Neural crest cell (in vitro differentiated cells): ENCODE measurements around the gene MDFI. TPM values are rescaled to one million over a fixed set of nuclear protein-coding genes. Genes with fewer than 3 reads are reported as not detected.

Experiments
- DNase-seq: peaks from one replicate; pipeline ENCODE4 v3.0.0; 2021; ENCODE audit warnings: low read depth, mixed read lengths, low spot score
- H3K27ac Mint-ChIP-seq: one replicate; pipeline ENCODE4 v1.8.0; 2021; ENCODE audit warnings: mild to moderate bottlenecking, mixed read lengths; ENCODE audit not compliant: unreplicated experiment
- H3K27me3 Mint-ChIP-seq: 2 replicates; pipeline ENCODE4 v1.8.0; 2021; ENCODE audit warnings: low read depth, mild to moderate bottlenecking, mixed read lengths
- H3K36me3 Mint-ChIP-seq: 2 replicates; pipeline ENCODE4 v1.8.0; 2021; ENCODE audit warnings: low read depth, mild to moderate bottlenecking, mixed read lengths
- H3K4me1 Mint-ChIP-seq: 2 replicates; pipeline ENCODE4 v1.8.0; 2021; ENCODE audit warnings: mixed read lengths
- H3K4me3 Mint-ChIP-seq: one replicate; pipeline ENCODE4 v1.8.0; 2021; ENCODE audit warnings: mild to moderate bottlenecking, mixed read lengths
- H3K9me3 Mint-ChIP-seq: 2 replicates; pipeline ENCODE4 v1.8.0; 2021; ENCODE audit warnings: mixed read lengths
- total RNA-seq: library from RNA; stranded (reverse); gene quantifications from 2 replicates; pipeline ENCODE4 v1.2.1, GENCODE V29; 2021
- TF ChIP-seq, protein P1 (sequence below): fragments of 200-600 bp; sonication (generic); conservative IDR thresholded peaks from 2 replicates; pipeline ENCODE4 v1.5.0; 2021; ENCODE audit warnings: antibody characterized with exemption, mild to moderate bottlenecking

The MDFI gene
- total RNA-seq, 1 donor from 2014 or later: 65.8 TPM

GRCh38 chr6:41639809-41640371, 1.6 kb downstream of the MDFI start:
- Mint-ChIP-seq H3K27me3 (peaks cover 41% of the 10 kb centered on the region), H3K4me3 (peak overlapping the region; percentile 91)
- no peak for DNase-seq

GRCh38 chr6:41640426-41640825, 2.2 kb downstream of the MDFI start:
- TF ChIP-seq, protein P1, sequence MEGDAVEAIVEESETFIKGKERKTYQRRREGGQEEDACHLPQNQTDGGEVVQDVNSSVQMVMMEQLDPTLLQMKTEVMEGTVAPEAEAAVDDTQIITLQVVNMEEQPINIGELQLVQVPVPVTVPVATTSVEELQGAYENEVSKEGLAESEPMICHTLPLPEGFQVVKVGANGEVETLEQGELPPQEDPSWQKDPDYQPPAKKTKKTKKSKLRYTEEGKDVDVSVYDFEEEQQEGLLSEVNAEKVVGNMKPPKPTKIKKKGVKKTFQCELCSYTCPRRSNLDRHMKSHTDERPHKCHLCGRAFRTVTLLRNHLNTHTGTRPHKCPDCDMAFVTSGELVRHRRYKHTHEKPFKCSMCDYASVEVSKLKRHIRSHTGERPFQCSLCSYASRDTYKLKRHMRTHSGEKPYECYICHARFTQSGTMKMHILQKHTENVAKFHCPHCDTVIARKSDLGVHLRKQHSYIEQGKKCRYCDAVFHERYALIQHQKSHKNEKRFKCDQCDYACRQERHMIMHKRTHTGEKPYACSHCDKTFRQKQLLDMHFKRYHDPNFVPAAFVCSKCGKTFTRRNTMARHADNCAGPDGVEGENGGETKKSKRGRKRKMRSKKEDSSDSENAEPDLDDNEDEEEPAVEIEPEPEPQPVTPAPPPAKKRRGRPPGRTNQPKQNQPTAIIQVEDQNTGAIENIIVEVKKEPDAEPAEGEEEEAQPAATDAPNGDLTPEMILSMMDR: no peak
- peak overlapping the region; percentile 91 for H3K4me3 Mint-ChIP-seq
- no peaks in the 10 kb centered on the region for H3K36me3 Mint-ChIP-seq
- no peaks in the 10 kb centered on the region for H3K9me3 Mint-ChIP-seq
- peak overlapping the region; percentile 50 for H3K27ac Mint-ChIP-seq
- peaks cover 59% of the 10 kb centered on the region for H3K4me1 Mint-ChIP-seq
- DNase-seq: no peak
- peaks cover 37% of the 10 kb centered on the region for H3K27me3 Mint-ChIP-seq

More at GRCh38 chr6:41639809-41640371, 1.6 kb downstream of the MDFI start:
- Mint-ChIP-seq H3K4me1 (peaks cover 59% of the 10 kb centered on the region), H3K36me3 (no peaks in the 10 kb centered on the region), H3K9me3 (no peaks in the 10 kb centered on the region), H3K27ac (peak overlapping the region; percentile 50)
- TF ChIP-seq, protein P1: no peak

DNA sequence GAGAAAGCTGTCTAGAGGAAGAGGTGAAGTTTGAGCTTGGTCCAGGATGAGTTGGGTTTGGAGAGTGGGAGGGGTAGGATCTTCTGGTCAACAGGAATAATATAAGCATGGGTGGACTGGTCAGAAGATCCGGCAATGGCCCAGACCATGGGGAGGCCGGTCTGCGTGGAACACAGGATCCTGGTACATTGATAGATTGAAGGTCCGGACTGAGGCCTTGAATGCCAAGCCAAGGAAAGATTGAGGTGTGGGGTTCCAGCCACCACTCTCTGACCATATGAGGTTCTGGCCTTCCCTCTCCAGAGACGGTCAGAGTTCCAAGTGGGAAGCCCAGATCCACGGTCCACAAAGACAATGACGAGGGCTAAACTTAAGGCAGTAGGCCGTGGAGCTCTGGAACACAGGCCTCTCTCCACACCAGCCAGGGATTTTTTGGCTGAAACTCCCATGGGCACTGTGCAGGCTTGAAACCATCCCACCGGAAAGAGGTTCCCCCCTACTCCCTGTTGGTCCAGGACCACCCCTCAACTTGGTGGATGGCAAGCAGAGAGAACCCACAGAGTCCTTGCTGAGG, 3.2 kb downstream of the MDFI start:
- no peak for DNase-seq
- H3K27me3 Mint-ChIP-seq: peaks cover 31% of the 10 kb centered on the region
- H3K4me3 Mint-ChIP-seq: peak overlapping the region; percentile 68
- no peaks in the 10 kb centered on the region for H3K9me3 Mint-ChIP-seq
- TF ChIP-seq, protein P1: no peak
- H3K27ac Mint-ChIP-seq: no peak overlapping the region
- peaks cover 64% of the 10 kb centered on the region for H3K4me1 Mint-ChIP-seq
- H3K36me3 Mint-ChIP-seq: no peaks in the 10 kb centered on the region

- no peaks in the 10 kb centered on the region for H3K9me3 Mint-ChIP-seq
- no peaks in the 10 kb centered on the region for H3K36me3 Mint-ChIP-seq
- DNase-seq: no peak
- H3K4me3 Mint-ChIP-seq: peak overlapping the region; percentile 85
- H3K4me1 Mint-ChIP-seq: peaks cover 64% of the 10 kb centered on the region
- H3K27ac Mint-ChIP-seq: no peak overlapping the region
- H3K27me3 Mint-ChIP-seq: peaks cover 25% of the 10 kb centered on the region
- TF ChIP-seq, protein P1: no peak
These were observed 4.1 kb downstream of the MDFI start for GRCh38 chr6:41642090-41642959.

DNA sequence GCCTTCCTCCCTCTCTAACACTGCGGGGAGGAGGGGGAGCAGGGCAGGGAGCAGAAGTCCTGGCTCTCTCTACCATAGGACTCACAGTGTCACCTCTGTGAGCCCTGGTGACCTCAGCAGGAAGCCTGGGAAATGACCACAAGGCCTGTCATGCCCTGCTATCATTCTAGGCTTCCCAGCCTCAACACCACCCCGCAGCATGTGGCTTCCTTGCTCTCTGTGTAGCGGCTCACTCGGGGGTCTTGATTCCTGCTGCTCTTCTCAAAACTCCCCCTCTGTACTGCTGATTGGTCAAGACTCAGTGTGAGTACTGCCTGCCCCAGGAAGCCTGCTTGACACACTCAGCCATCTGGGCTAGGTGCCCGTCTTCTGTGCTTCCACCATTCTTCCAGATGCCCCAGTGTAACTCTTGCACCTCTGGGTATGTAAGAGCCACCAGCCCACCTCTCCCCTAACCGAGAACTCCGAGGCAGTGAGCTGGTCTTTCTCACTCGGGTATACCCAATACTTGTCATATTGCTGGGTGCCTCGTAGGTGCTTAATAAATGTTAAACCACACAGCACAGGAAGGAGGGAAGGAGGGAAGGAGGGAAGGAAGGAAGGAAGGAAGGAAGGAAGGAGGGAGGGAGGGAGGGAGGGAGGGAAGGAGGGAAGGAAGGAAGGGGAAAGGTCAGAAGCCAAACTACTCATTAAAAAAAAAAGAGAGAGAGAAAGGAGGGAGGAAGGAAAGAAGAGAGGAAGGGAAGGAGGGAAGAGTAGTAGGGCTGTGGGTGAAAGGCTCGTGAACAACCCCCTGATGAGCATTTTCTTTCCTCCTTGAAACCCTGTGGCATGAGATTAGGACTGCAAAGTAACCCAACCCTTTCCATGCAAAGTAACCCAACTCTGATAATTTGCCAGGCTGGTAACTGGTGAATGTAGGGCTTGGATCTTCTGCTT, 5.0 kb downstream of the MDFI start:
- peaks cover 58% of the 10 kb centered on the region for H3K4me1 Mint-ChIP-seq
- peak overlapping the region; percentile 85 for H3K4me3 Mint-ChIP-seq
- peak overlapping the region; percentile 50 for H3K27ac Mint-ChIP-seq

More for the DNA sequence above, 5.0 kb downstream of the MDFI start:
- DNase-seq: no peak
- TF ChIP-seq, protein P1: no peak
- no peaks in the 10 kb centered on the region for H3K9me3 Mint-ChIP-seq
- peaks cover 17% of the 10 kb centered on the region for H3K27me3 Mint-ChIP-seq
- peaks cover 2% of the 10 kb centered on the region for H3K36me3 Mint-ChIP-seq
